VCaP (cell line): Measurements from ENCODE around the gene PES1.
A peak's percentile ranks its signal among the peaks of the same experiment; 100 is the strongest.
"Not testable (repeated sequence)": the region's sequence is repeated elsewhere in the genome, so short reads cannot be mapped to it uniquely, and the experiment has no call there.

ENCODE experiments used
- H3K27ac ChIP-seq: fragments of 450-650 bp; 2 replicates; pipeline ENCODE4 v1.5.1; 2017
- CTCF ChIP-seq: fragments of 450-650 bp; conservative IDR thresholded peaks from 2 replicates; pipeline ENCODE4 v1.5.1; 2017; ENCODE audit warnings: mild to moderate bottlenecking, moderate library complexity

PES1 gene

GRCh38 chr22:30564045-30564760 lies 27.5 kb downstream of the PES1 start:
- TF ChIP-seq CTCF, result no peak
- H3K27ac ChIP-seq, result no peak overlapping the region

- TF ChIP-seq CTCF, result no peak
- H3K27ac ChIP-seq, result no peak overlapping the region
Observed at GRCh38 chr22:30562366-30562765, 29.3 kb downstream of the PES1 start.

GRCh38 chr22:30561402-30562189 lies 30.1 kb downstream of the PES1 start:
- no peak for TF ChIP-seq CTCF
- no peak overlapping the region for H3K27ac ChIP-seq

DNA sequence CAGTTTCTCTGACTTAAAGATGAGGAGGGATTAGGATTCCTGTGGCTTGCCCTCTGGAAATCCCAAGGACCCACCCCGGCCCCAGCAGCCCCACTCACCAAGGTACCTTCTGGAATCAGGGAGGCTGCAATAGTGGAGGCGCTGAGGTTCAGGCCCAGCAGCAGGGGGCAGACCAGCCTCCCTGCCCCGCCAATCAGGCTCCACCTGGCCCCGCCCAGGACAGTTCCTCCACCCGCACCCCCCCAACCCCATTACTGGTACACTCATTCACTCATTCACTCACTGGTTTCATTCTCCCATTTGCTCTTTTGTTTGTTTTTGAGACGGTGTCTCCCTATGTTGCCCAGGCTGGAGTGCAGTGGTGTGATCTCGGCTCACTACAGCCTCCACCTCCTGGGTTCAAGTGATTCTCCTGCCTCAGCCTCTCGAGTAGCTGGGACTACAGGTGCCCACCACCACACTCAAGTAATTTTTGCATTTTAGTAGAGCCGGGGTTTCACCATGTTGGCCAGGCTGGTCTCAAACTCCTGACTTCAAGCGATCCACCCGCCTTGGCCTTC lies 31.0 kb downstream of the PES1 start:
- H3K27ac ChIP-seq, result not testable (repeated sequence)

DNA sequence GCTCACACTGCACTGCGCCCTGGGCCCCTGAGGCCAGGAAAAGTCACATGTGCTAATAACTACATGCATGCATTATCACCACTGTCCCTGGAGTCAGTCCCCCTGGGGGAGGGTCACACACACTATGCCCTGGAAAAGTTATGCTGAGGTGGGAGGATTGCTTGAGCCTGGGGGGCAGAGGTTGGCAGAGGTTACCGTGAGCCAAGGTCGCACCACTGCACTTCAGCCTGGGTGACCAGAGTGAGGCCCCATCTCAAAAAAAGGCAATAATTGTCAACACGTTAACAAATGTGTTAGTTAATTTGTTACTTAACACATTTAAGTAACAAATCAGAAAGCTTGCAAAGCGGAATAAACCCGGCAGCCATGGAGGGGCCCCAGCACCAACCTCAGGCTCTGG lies 31.8 kb downstream of the PES1 start:
- TF ChIP-seq CTCF, result no peak
- no peak overlapping the region for H3K27ac ChIP-seq

DNA sequence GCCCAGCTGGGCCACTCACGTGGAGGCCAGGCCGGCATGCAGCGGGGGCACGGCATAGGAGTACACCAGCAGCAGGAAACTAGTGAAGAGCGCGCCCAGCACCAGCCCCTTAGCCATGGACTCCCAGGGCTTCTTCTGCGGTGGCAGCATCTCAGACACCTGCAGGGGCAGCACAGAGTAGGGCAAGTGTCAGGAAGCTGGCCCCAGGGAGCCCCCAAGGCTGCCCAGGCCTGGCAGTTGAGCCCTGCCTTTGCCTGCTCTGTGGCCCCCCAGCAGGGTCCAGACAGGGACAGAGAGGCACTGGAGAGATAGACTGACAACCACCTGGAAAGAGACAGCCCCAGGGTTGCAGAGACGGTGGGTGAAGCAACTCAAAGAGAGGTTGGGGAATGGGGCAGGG lies 34.5 kb downstream of the PES1 start:
- no peak overlapping the region for H3K27ac ChIP-seq
- no peak for TF ChIP-seq CTCF

GRCh38 chr22:30556388-30556787 lies 35.3 kb downstream of the PES1 start:
- peak; percentile 36; the same call in 1 of the 2 replicates for TF ChIP-seq CTCF
- H3K27ac ChIP-seq, result no peak overlapping the region
